GM11168 (cell line): ENCODE results near the gene PPP1R9B.

Experiments
- in situ Hi-C: fragments of 300-500 bp; cut with MboI; formaldehyde crosslinking; loops from one replicate; pipeline ENCODE4 v1.12.0; 2022; ENCODE audit warnings: low sequenced_read_pairs; ENCODE audit not compliant: unreplicated experiment

The PPP1R9B gene

GRCh38 chr17:50161023-50161910, 10.8 kb upstream of the PPP1R9B start:
- in situ Hi-C loops: no loop called here

- in situ Hi-C loops: no loop called here
Observed at GRCh38 chr17:50157891-50158290, 7.4 kb upstream of the PPP1R9B start.

- in situ Hi-C loops: no loop called here
Observed at GRCh38 chr17:50155115-50155819, 4.8 kb upstream of the PPP1R9B start.

GRCh38 chr17:50154604-50155003, 4.1 kb upstream of the PPP1R9B start:
- in situ Hi-C loops: no loop called here

DNA sequence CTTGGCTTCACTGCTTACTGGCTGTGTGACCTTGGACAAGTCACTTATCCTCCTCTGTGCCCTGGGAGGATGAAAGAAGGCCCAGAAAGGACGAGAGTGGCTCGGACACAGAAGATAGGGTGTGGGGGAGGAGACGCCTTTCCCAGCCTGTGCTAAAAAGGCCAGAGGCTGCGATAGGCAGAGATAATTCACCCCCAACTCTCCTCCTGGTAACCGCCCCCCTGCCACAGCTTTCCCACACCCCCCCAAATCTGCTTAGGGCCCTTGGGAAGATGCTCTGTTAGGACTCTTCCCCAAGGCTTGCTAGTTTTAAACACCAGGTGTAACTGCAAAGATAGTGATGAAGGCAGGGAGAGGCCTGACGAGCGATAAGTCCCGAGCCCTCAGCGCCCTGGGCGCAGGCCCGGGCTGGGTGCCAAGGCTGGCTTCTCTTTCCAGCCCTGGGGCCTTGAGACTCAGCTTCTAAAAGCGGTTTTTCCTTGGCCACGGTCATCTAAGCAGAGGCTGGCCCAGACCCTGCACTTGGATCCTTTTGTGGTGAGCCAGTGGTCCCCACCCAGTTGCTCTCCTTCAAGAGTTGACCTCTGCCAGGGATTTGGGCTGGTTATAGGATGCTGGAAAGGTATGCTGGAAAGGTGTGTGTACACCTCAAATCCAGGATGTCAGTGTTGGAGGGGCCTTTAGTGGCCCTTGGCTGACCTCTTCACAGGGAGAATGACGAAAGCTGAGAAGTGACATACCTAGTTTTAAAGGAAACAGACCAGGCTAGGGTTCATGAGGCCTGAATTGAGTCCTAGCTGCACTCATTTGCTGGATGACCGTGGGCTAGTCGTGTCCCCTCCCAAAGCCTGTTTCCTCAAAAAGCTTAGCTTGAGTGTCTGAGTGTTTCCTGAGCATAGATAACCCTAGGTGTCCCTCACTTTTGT, 3.4 kb upstream of the PPP1R9B start:
- in situ Hi-C loops: no loop called here

DNA sequence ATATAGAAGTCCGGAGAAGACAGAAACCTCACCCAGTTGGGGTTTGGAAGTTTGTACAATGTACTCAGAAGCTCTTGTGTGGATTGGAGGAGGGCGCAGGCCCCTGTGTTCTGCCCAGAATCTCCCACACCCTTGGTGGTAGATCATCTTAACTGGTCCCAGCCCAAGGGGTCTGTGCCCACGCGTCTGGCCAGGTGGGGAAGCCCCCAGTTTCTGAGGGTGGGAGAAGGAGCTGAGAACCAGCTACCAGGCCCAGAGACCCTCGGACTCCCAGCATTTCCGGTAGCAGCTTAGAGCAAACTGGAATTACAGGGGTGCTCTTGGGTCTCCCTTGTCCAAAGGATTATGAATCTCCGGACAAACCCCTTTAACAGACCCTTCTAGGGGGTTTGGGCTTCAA, 2.3 kb upstream of the PPP1R9B start:
- in situ Hi-C loops: no loop called here

GRCh38 chr17:50151937-50152547, 1.6 kb upstream of the PPP1R9B start:
- in situ Hi-C loops: no loop called here

- in situ Hi-C loops: no loop called here
Observed at GRCh38 chr17:50151041-50151936, 812 bp upstream of the PPP1R9B start.

DNA sequence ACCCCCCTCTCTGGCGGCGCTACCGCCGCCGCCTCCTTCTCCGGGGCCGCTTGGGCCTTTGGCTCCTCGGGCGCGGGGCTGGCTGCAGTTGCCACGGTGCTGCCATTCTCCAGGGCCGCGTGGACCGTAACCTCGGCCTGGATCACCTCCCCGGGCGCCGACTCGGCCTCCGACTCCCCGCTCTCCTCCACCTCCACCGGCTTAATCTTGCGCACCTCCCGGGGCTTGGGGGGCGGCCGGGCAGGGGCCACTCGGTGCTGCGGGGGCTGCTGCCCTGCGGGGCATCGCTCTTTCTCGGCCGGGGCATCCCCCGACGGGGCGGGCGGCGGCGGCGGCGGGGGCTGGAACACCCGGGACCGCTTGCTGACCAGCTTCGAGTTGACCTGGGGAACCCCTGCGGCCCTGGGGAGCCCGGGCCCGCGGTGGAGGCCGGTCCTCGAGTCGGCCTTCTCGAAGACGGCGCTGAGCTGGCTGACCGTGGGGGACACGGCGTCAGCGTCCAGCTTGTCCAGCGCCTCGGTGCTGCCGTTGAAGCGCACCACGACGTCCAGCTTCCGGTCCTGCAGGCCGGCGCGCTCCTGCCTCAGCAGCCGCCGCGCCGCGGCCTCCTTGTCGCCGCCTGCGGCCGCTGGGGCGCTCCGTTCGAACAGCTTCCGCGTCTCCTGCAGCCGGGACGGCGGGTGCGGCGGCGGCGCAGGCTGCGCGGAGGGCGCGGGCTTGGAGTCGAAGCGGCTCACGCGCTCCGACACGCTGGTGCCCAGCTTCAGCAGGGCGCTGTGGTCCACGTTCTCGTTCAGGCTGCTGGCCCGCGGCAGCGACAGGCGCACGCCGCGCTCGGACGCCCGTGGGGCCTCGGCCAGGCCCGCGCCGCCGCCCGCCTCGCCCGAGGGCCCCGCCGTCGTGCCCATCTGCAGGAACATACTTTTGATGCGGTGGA, 792 bp downstream of the PPP1R9B start:
- in situ Hi-C loops: no loop called here

DNA sequence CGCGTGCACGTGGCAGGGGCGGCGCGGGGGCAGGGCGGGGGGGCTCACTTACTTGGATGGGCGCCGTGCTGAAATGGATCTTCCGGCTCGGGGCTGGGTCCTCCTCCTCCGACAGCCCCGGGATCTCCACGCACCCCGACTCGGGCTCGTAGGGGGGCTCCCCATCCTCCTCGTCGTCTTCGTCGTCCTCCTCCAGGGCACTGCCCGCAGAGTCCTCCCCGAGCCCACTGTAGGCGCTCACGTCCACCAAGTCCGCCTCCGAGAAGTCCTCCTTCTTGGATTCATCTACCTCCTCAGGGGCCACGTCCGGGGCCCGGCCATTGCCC, 1.4 kb downstream of the PPP1R9B start:
- in situ Hi-C loops: no loop called here

GRCh38 chr17:50148226-50149090, 2.0 kb downstream of the PPP1R9B start:
- in situ Hi-C loops: no loop called here

DNA sequence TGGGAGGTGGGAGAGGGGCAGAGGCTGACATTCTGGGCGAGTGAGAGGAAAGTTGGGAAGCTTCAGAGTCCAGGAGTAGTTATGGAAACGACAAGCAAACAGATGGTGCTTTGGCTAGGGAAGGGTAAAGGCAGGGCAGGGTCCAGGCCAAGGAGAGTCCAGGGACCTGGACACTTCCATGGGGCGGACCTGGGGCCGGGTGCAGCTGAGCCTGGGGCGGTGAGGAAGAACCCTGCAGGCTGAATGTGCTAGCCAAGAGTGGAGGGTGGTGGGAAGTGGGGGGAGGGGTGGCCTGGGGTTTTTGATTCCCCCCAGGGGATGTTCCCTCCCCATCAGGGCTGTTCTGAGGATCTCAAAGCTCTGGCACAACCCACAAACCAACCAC, 2.6 kb downstream of the PPP1R9B start:
- in situ Hi-C loops: no loop called here

DNA sequence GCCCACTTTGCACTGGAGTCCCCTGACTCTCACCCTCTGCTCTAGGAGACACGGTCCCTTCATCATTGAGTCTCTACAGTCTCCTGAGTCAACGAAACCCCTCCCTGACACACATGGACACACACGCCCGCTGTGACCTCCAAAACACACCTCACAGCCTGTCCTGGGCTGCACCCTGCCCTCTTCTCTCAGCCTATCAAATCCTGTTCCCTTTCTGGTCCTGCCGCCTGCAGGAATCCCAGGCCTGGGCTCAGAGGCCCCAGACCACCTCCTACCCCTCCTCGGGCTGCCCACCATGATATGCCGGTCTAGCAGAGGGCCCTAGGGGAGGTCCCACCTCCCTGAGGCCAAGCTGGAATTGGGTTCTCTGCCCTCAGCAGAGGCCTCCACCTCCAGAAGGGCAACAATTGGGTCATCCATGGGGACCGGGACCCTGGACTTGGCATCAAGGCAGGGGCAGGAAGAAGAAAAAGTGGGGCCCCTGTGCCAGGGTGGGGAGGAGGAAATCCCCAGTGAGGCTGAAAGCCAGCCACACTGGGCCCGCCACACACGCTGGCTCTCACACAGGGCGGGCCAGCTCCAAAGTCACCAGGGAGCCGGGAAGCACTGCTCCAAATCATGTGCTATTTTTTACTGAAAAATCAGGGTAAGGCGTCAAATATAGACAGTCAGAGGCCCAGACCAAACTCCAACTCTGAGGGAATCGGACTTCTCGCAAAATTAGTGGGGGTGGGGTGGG, 3.4 kb downstream of the PPP1R9B start:
- in situ Hi-C loops: no loop called here

GRCh38 chr17:50146230-50146926, 4.1 kb downstream of the PPP1R9B start:
- in situ Hi-C loops: no loop called here

DNA sequence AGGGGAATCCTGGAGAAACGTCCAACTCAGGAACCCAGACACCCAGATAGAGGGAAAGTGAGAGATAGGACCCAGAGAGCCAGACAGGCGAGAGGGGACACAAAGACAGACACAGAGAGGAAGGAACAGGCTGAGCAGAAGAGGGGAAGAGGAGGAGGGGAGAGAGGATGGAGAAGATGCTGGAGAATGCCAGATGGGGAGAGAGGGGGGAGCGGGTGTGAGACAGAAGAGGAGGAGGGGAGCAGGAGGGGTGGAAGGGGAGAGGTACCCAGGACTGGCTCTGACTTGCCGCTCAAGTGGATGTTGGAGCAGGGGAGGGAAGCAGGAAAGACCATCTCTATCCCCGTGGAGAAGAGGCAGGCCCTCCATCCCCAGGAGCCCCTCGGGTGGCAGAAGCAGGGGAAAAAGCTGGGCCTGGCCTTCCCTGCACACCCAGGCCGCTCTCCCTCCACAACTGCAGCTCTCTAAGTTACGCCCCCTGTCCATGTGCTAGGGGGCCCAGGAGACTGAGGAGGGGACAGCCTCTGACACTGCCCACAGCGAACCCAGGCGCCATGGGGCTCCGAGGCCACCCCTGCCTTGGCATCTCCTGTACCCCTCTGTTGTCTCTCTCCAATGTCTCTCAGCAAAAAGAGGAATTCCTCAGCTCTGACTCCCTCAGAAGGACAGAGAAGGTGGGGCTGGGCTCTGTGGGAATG, 4.8 kb downstream of the PPP1R9B start:
- in situ Hi-C loops: no loop called here
